Liver (tissue), 9 donors: ENCODE results near the gene IGF1R. TPM values are rescaled to one million over a fixed set of nuclear protein-coding genes. Genes with fewer than 3 reads are reported as not detected.

ENCODE experiments used
- DNase-seq: peaks from one replicate; pipeline ENCODE4 v3.0.0-alpha.2; 2017; ENCODE audit warnings: low spot score
- H3K27ac ChIP-seq, 2 donors: one replicate each; pipeline ENCODE4 v1.7.0; 2013; ENCODE audit warnings: inconsistent platforms in 2 of 2, low read length in 2 of 2, control low read depth in 1 of 2, low read depth in 1 of 2, mild to moderate bottlenecking in 1 of 2
- H3K27me3 ChIP-seq, 4 donors: one replicate each; pipeline versions ENCODE4 v1.6.1 to v1.7.0; 2013; ENCODE audit warnings: low read length in 3 of 4, inconsistent platforms in 1 of 4, mild to moderate bottlenecking in 1 of 4, moderate library complexity in 1 of 4; ENCODE audit not compliant: control insufficient read depth in 4 of 4, insufficient read depth in 4 of 4
- H3K36me3 ChIP-seq, 4 donors: one replicate each; pipeline versions ENCODE4 v1.6.1 to v1.7.0; 2013; ENCODE audit warnings: low read length in 3 of 4, mild to moderate bottlenecking in 3 of 4, low read depth in 1 of 4, moderate library complexity in 1 of 4; ENCODE audit not compliant: control insufficient read depth in 4 of 4, insufficient read depth in 3 of 4
- H3K4me1 ChIP-seq, 4 donors: one replicate each; pipeline versions ENCODE4 v1.6.1 to v1.7.0; 2013; ENCODE audit warnings: low read length in 3 of 4, mild to moderate bottlenecking in 3 of 4, moderate library complexity in 1 of 4; ENCODE audit not compliant: control insufficient read depth in 4 of 4, insufficient read depth in 4 of 4
- H3K4me3 ChIP-seq, 3 donors: one replicate each; pipeline versions ENCODE4 v1.6.1 to v1.7.0; 2013; ENCODE audit warnings: low read length in 3 of 3, control low read depth in 1 of 3, low read depth in 1 of 3, mild to moderate bottlenecking in 1 of 3
- H3K9ac ChIP-seq, 2 donors: one replicate each; pipeline ENCODE4 v1.7.0; 2013; ENCODE audit warnings: low read length in 2 of 2, mild to moderate bottlenecking in 2 of 2, moderate library complexity in 2 of 2, control low read depth in 1 of 2, low read depth in 1 of 2
- H3K9me3 ChIP-seq, 4 donors: one replicate each; pipeline versions ENCODE4 v1.6.1 to v1.7.0; 2013; ENCODE audit warnings: low read length in 3 of 4; ENCODE audit not compliant: control insufficient read depth in 4 of 4
- EGR1 ChIP-seq, 2 donors: IDR thresholded peaks; 2 replicates each; pipeline ENCODE4 v1.6.1; 2016 to 2018; ENCODE audit warnings: antibody characterized with exemption in 2 of 2, low read depth in 2 of 2
- FOXA1 ChIP-seq: IDR thresholded peaks from 2 replicates; pipeline ENCODE4 v1.6.1; 2016; ENCODE audit warnings: antibody characterized with exemption
- FOXA2 ChIP-seq: IDR thresholded peaks from 2 replicates; pipeline ENCODE4 v1.6.1; 2016; ENCODE audit warnings: antibody characterized with exemption
- GABPA ChIP-seq, 2 donors: IDR thresholded peaks in 1 of 2; conservative IDR thresholded peaks in 1 of 2; 2 replicates each; pipeline ENCODE4 v1.6.1; 2016; ENCODE audit warnings: antibody characterized with exemption in 2 of 2, mild to moderate bottlenecking in 1 of 2, moderate library complexity in 1 of 2
- HNF4A ChIP-seq, 2 donors: conservative IDR thresholded peaks; 2 replicates each; pipeline ENCODE4 v1.6.1; 2016; ENCODE audit warnings: antibody characterized with exemption in 2 of 2, mild to moderate bottlenecking in 2 of 2
- HNF4G ChIP-seq: IDR thresholded peaks from 2 replicates; pipeline ENCODE4 v1.6.1; 2016; ENCODE audit warnings: antibody characterized with exemption
- JUND ChIP-seq, 2 donors: IDR thresholded peaks; 2 replicates each; pipeline ENCODE4 v1.6.1; 2016; ENCODE audit warnings: antibody characterized with exemption in 2 of 2
- NR2F2 ChIP-seq: IDR thresholded peaks from 2 replicates; pipeline ENCODE4 v1.6.1; 2016; ENCODE audit warnings: antibody characterized with exemption
- RAD21 ChIP-seq, 2 donors: IDR thresholded peaks; 2 replicates each; pipeline ENCODE4 v1.6.1; 2016; ENCODE audit warnings: antibody characterized with exemption in 2 of 2, mild to moderate bottlenecking in 2 of 2
- RXRA ChIP-seq, 2 donors: IDR thresholded peaks; 2 replicates each; pipeline ENCODE4 v1.6.1; 2017 to 2018; ENCODE audit warnings: antibody characterized with exemption in 2 of 2, mild to moderate bottlenecking in 1 of 2
- SP1 ChIP-seq: IDR thresholded peaks from 2 replicates; pipeline ENCODE4 v1.6.1; 2018; ENCODE audit warnings: antibody characterized with exemption, mild to moderate bottlenecking
- TAF1 ChIP-seq: conservative IDR thresholded peaks from 2 replicates; pipeline ENCODE4 v1.6.1; 2016; ENCODE audit warnings: antibody characterized with exemption, mild to moderate bottlenecking
- YY1 ChIP-seq: IDR thresholded peaks from 2 replicates; pipeline ENCODE4 v1.6.1; 2016; ENCODE audit warnings: antibody characterized with exemption, mild to moderate bottlenecking
- WGBS: extraction: QIAGEN DNeasy Blood & Tissue Kit; methylation state at CpG from one replicate; pipeline ENCODE4 v1.1.7; 2013; 5-methylcytosine and 5-hydroxymethylcytosine counted together
- polyA plus RNA-seq, 2 donors: library from polyadenylated mRNA; stranded (reverse) in 1 of 2; unstranded in 1 of 2; fragments of 200-250 nt in 1 of 2; fragments of >200 nt in 1 of 2; fragmentation: Nextera tagmentation in 1 of 2; extraction: Ambion mirVana in 1 of 2; gene quantifications; one replicate each; pipeline versions ENCODE4 v1.2.1 to v1.2.3, GENCODE V29; 2013 to 2015
- total RNA-seq, 2 donors: library from RNA; depleted of rRNA; stranded (reverse); fragments of >200 nt; gene quantifications; one replicate each; pipeline ENCODE4 v1.2.3, GENCODE V29; 2014
- TF ChIP-seq, protein P1 (sequence below): fragments of 150-350 bp; IDR thresholded peaks from 2 replicates; pipeline ENCODE4 v1.5.1; 2017; ENCODE audit warnings: improper control_type of control experiment, low read depth, low read length; ENCODE audit not compliant: missing input control
- TF ChIP-seq, protein P2 (sequence below): IDR thresholded peaks from 2 replicates; pipeline ENCODE4 v1.6.1; 2016; ENCODE audit warnings: antibody characterized with exemption
- TF ChIP-seq, protein P3 (sequence below): IDR thresholded peaks from 2 replicates; pipeline ENCODE4 v1.6.1; 2016; ENCODE audit warnings: antibody characterized with exemption
- TF ChIP-seq, protein P4 (sequence below): IDR thresholded peaks from 2 replicates; pipeline ENCODE4 v1.6.1; 2016; ENCODE audit warnings: antibody characterized with exemption
- TF ChIP-seq, protein P5 (sequence below): IDR thresholded peaks from 2 replicates; pipeline ENCODE4 v1.6.1; 2016; ENCODE audit warnings: antibody characterized with exemption, mild to moderate bottlenecking
- donor health status: healthy.
- donor health status: healthy.
- donor health status: healthy.
- donor health status: healthy.
- donor health status: healthy.

IGF1R gene
- total and polyA plus RNA-seq, 4 donors: 0.69 to 10.3 (median 3.2) TPM

DNA sequence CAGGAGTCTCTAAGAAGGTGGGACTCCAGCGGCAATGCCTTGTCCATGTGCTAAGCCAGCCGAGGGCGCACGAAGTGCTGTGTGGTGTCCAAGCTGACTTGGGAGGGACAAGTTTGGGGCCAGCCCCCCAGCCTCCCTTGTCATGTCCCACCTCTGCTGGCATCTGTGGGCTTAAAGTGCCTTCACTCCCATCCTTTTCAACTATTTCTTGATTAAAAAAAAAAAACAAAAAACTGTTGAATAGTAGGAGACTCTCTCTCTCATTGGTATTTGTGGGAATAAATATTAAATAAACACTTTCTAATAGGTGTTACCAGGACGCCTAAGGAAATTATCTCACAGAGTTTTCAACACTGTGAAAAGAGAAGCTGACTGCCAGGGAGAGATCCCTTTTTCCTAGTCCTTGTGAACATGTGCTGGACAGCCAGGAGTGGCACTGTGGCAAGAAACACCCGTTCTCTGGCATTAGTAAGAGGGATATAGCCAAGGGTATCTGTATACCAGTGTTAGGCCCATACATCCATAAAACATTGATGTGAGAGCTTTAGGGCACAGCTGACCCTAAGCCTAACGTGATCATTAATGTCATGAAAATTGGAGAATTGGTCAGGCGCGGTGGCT, 158.0 kb downstream of the IGF1R start (continued):
- TF ChIP-seq, protein P1, sequence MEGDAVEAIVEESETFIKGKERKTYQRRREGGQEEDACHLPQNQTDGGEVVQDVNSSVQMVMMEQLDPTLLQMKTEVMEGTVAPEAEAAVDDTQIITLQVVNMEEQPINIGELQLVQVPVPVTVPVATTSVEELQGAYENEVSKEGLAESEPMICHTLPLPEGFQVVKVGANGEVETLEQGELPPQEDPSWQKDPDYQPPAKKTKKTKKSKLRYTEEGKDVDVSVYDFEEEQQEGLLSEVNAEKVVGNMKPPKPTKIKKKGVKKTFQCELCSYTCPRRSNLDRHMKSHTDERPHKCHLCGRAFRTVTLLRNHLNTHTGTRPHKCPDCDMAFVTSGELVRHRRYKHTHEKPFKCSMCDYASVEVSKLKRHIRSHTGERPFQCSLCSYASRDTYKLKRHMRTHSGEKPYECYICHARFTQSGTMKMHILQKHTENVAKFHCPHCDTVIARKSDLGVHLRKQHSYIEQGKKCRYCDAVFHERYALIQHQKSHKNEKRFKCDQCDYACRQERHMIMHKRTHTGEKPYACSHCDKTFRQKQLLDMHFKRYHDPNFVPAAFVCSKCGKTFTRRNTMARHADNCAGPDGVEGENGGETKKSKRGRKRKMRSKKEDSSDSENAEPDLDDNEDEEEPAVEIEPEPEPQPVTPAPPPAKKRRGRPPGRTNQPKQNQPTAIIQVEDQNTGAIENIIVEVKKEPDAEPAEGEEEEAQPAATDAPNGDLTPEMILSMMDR: no peak
- no peak for TF ChIP-seq TAF1
- TF ChIP-seq YY1: no peak
- no peak for TF ChIP-seq FOXA2
- TF ChIP-seq HNF4A (conservative IDR thresholded peaks at IDR 0.05): no peak
- TF ChIP-seq EGR1 (IDR thresholded peaks at IDR 0.05; ENCODE audit: low read depth in 2 of 2): no peak
- no peak for TF ChIP-seq HNF4G
- TF ChIP-seq, protein P2, sequence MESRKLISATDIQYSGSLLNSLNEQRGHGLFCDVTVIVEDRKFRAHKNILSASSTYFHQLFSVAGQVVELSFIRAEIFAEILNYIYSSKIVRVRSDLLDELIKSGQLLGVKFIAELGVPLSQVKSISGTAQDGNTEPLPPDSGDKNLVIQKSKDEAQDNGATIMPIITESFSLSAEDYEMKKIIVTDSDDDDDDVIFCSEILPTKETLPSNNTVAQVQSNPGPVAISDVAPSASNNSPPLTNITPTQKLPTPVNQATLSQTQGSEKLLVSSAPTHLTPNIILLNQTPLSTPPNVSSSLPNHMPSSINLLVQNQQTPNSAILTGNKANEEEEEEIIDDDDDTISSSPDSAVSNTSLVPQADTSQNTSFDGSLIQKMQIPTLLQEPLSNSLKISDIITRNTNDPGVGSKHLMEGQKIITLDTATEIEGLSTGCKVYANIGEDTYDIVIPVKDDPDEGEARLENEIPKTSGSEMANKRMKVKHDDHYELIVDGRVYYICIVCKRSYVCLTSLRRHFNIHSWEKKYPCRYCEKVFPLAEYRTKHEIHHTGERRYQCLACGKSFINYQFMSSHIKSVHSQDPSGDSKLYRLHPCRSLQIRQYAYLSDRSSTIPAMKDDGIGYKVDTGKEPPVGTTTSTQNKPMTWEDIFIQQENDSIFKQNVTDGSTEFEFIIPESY: no peak

DNA sequence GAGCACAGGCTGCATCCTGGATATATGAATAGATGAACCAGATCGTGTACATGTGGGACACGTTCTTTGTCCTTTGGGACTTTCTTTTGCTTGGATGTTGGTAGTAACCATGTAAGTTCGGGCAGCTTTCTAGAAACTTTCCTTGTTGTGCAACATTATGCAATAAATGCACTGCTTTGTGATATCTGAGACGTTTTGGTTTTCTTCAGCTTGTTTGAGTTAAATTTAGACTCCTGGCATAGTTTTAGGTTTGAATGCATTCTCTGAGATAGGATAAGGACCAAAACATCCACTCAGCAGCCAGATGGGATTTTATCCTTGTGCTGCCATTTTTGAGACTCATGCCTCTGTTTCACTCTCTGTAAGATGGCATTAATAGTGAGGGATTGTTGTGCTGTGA, 158.9 kb downstream of the IGF1R start:
- 64% methylated on average over 4 of the region's 4 CpGs for WGBS
- TF ChIP-seq, protein P1: no peak
- TF ChIP-seq, protein P3, sequence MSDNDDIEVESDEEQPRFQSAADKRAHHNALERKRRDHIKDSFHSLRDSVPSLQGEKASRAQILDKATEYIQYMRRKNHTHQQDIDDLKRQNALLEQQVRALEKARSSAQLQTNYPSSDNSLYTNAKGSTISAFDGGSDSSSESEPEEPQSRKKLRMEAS: no peak
- TF ChIP-seq RAD21 (IDR thresholded peaks at IDR 0.05) (no peak), RXRA (IDR thresholded peaks at IDR 0.05) (no peak), TAF1 (no peak), SP1 (no peak), HNF4G (no peak), NR2F2 (no peak), JUND (IDR thresholded peaks at IDR 0.05) (no peak), GABPA (IDR thresholded peaks at IDR 0.05 in 1 of 2, conservative IDR thresholded peaks at IDR 0.05 in 1 of 2) (no peak), HNF4A (conservative IDR thresholded peaks at IDR 0.05) (no peak), YY1 (no peak), FOXA2 (no peak), EGR1 (IDR thresholded peaks at IDR 0.05; ENCODE audit: low read depth in 2 of 2) (no peak), FOXA1 (no peak)
- TF ChIP-seq, protein P2: no peak
- TF ChIP-seq, protein P4, sequence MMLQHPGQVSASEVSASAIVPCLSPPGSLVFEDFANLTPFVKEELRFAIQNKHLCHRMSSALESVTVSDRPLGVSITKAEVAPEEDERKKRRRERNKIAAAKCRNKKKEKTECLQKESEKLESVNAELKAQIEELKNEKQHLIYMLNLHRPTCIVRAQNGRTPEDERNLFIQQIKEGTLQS: no peak
- TF ChIP-seq, protein P5, sequence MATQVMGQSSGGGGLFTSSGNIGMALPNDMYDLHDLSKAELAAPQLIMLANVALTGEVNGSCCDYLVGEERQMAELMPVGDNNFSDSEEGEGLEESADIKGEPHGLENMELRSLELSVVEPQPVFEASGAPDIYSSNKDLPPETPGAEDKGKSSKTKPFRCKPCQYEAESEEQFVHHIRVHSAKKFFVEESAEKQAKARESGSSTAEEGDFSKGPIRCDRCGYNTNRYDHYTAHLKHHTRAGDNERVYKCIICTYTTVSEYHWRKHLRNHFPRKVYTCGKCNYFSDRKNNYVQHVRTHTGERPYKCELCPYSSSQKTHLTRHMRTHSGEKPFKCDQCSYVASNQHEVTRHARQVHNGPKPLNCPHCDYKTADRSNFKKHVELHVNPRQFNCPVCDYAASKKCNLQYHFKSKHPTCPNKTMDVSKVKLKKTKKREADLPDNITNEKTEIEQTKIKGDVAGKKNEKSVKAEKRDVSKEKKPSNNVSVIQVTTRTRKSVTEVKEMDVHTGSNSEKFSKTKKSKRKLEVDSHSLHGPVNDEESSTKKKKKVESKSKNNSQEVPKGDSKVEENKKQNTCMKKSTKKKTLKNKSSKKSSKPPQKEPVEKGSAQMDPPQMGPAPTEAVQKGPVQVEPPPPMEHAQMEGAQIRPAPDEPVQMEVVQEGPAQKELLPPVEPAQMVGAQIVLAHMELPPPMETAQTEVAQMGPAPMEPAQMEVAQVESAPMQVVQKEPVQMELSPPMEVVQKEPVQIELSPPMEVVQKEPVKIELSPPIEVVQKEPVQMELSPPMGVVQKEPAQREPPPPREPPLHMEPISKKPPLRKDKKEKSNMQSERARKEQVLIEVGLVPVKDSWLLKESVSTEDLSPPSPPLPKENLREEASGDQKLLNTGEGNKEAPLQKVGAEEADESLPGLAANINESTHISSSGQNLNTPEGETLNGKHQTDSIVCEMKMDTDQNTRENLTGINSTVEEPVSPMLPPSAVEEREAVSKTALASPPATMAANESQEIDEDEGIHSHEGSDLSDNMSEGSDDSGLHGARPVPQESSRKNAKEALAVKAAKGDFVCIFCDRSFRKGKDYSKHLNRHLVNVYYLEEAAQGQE: no peak
- Histone ChIP-seq H3K9me3 (no peaks in the 10 kb centered on the region), H3K4me1 (no peaks in the 10 kb centered on the region), H3K9ac (no peak overlapping the region), H3K4me3 (no peak overlapping the region), H3K36me3 (no peaks in the 10 kb centered on the region), H3K27ac (no peak overlapping the region), H3K27me3 (no peaks in the 10 kb centered on the region)
- DNase-seq: no peak
